HG03439 (cell line): ENCODE data around the gene TDRD12.

Source experiments
- ATAC-seq: cut with Tn5 transposase; IDR thresholded peaks from one replicate; pipeline ENCODE4 v1.9.1; 2021; ENCODE audit warnings: mild to moderate bottlenecking, moderate library complexity; ENCODE audit not compliant: unreplicated experiment

TDRD12 gene

DNA sequence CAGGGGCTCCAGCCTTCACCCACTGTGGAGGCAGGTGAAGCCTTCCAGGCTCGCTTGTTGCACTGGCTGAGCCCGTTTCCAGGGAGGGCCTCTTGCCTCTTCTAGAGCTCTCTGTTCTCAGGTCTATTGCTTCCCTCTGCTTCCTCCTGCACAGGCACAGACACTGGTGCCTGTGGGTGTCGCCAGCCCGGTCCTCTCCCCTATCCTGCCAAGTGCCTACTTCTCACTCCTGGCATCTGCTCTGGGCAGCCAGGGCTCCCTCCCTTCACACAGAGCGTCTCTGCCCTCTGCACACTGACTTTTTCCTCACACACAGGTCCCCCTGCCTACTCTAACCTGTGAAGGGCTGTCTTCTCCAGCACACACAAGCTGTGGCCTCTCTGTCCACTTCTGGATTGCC, 89.7 kb downstream of the TDRD12 start:
- no peak for ATAC-seq

DNA sequence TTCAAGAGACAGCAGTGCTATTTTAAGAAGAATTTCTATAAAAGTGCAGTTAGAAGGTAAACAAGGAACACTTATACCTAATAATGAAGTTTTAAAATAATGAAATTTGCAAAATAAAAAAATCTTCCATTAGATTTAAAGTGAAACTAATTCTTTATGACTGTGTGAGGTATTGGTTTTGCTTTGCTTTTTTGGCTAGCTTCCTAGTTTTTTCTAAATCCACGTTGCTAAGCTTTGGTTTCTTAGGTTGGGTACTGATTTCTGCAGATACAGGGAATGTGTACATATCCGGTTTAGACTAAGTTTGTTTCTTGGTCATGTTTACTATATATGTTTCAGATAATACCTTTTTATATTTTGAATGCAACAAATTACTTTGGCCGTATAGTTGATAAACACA, 90.2 kb downstream of the TDRD12 start:
- ATAC-seq, result no peak

DNA sequence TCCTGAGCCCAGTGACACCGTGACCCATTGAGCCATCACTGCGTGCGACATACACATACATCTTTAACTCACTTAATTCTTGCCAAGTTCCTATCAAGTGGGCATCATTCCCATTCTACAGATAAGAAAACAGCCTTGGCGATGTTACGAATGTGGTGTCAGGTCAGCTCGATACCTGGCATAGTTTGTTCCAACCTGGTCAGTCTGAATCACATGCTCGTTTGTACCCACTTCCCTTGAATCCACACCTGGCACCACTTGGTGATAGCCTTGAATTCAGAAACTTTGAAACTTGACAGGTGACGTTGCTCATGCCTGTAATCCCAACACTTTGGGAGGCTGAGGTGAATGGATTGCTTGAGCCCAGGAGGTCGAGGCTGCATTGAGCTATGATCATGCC, 90.9 kb downstream of the TDRD12 start:
- no peak for ATAC-seq

DNA sequence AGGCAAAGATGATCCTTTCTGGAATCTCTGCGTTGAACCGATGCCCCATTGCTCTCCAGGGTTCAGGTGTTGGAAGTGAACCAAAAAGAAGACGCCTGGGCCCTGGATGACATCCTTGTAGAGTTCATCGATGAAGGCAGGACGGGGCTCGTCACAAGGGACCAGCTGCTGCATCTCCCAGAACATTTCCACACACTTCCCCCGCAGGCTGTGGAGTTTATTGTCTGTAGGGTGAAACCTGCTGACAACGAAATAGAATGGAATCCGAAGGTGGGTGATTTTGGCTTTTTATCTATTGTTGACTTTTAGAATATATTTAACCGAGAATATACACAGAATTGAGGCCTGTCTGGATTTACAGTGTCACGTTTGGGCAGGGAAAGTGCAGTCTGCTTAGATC, 91.6 kb downstream of the TDRD12 start:
- ATAC-seq, result no peak

DNA sequence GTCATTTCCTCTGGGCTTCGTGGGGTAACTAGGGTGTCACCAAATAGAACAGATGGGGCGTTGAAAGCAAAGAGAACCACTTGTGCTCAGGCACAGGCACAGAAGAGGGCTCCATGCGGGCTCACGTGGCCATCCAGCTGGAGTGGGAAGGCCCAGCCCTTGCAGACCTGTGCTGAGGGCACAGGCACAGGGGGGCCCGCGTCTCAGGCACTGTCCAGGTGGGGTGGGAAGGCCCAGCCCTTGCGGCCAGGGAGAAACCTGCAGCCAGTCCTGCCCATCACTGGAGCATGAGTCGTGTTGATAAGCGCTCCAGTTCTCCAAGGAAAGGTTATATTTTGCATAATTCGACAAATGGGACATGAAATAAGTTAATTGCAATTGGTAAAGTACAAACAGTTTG, 92.5 kb downstream of the TDRD12 start:
- ATAC-seq, result no peak

DNA sequence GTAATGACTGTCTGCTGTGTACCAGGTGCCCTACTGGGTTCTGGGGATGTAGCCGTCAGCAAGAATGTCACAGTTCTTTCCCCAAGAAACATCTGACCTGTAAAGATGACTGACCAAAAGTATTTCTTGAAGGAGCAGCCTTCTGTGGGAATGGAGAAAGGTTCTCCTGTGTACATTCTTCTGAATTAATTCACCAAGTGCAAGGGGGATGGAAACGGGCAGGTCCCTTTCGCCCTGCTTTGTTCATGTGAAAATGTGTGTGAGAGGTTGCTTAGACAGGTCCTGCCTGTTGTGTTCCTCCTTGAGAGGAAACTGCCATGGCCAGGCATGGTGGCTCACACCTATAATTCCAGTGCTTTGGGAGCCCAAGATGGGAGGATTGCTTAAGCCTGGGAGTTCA, 93.0 kb downstream of the TDRD12 start:
- no peak for ATAC-seq

DNA sequence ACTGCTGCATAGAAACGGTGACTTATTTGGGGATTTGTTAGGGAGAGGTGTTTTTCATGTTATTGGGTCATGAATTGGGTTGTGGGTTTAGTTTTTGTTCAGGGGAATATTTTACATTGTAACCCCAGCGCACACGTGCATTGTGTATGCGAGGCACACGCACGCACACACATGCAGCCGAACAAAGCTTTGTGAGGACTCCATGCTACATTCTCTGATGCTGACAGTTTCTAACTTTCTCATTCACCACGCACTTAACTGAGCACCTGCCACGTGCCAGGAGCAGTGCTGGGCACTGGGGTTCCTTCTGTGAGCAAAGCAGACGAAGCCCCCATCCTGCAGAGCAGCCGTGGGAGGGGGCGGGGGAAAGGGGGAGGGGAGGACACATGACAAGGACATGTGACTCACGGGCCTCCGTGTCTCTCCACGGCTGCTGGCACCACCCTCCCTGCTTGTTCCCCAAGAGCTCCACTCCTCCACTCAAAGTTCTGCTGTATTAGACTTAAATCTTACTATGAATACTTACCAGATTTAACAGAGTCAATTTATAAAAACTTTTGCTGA, 94.4 kb downstream of the TDRD12 start:
- ATAC-seq, result no peak

DNA sequence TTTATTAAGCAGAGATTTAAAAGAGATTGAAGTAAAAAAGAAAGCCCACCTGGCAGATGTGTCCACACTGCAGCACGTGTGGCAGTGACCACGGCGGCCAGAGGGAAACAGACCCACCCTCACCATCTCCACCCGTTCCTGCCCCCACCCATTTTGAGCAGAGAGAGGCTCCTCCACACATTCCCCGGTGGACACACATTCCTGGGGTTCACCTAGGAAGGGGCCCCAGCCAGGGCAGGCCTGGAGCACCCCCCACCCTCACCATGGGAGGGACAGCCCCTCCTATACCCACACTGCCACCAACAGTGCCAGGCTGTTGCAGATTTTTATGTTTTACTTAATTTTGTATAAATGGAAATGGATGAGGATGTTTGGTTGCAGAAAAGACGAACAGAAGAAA, 95.1 kb downstream of the TDRD12 start:
- ATAC-seq, result no peak

DNA sequence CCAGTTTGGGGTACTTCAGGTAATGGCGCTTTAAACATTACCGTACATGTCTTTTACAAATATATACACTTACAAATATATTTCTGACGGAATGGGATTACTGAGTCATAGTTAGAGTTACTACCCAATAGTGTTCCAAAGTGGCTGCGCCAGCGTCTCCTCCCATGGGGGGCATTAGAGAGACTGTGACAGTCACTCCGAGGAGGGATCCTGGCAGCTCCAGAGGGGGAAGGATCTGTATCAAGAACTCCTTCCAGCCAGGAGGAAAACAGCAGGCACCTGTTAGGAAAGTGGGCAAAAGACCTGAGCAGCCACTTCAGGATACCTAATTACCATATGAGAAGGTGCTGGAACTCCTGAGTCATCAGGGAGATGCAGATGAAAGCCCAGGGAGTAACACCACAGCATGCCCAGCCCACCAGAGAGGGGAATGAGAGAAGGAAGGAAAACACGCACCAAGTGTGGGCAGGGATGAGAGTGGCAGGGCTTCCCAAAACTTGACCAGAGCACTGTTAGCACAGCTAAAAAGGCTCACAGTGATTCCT, 97.1 kb downstream of the TDRD12 start:
- no peak for ATAC-seq

DNA sequence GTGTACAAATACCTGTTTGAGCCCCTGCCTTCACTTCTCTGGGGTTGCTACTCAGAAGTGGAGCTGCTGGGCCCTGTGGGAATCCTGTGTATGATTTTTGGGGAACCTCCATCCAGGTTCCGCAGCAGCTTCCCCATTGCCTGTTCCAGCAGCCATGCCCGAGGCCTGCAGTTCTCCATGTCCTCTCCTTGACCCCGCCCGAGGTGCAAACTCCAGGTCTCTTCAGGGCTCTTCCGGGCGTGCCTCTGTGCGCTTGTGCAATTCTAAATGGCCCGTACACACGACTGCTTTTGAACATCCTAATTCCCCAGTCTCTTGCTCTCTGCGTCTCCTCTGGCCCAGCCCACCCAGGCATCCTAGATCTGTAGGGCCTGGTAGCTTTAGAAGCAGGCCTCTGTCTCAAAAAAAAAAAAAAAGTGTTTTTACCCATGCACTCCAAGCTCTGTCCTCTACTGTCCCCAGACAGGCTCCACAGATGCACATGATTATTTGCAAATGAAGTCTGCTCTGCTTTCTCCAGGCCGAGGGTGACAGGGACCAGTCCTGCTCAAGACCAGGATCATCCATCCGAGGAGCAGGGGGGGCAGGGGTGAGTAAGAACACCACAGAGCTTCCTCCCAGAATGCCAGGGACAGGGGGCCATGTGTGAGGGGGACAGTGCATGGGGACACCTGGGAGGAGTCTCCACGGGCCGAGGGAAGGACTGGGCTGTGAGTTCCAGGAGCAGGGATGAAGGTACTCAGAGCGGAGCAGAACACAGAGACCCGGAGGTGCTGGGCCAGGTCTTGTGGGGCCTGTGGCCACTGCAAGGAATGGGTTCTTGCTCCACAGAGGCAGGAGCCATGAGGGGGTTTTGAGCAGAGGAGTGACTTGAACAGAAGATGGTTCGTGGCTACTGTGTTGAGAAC, 98.3 kb downstream of the TDRD12 start:
- ATAC-seq, result no peak

DNA sequence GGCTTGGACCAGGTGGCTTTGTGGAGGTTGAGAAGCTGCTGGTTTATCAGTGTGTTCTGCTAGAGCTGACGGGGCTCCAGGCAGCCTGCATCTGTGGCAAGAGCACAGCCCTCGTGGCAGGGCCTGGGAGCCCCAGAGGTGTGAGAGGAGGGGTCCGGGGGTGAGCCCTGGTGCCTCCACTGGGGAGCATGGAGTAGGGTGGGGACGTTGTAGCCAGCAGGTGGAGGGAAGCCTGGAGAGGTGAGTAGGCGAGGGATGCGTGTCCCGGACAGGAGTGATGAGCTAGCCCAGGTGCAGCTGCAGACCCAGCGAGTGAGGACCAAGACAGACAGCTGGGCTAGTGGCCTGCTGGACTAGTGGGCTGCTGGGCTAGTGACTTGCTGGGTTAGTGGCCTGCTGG, 99.0 kb downstream of the TDRD12 start:
- ATAC-seq, result no peak

DNA sequence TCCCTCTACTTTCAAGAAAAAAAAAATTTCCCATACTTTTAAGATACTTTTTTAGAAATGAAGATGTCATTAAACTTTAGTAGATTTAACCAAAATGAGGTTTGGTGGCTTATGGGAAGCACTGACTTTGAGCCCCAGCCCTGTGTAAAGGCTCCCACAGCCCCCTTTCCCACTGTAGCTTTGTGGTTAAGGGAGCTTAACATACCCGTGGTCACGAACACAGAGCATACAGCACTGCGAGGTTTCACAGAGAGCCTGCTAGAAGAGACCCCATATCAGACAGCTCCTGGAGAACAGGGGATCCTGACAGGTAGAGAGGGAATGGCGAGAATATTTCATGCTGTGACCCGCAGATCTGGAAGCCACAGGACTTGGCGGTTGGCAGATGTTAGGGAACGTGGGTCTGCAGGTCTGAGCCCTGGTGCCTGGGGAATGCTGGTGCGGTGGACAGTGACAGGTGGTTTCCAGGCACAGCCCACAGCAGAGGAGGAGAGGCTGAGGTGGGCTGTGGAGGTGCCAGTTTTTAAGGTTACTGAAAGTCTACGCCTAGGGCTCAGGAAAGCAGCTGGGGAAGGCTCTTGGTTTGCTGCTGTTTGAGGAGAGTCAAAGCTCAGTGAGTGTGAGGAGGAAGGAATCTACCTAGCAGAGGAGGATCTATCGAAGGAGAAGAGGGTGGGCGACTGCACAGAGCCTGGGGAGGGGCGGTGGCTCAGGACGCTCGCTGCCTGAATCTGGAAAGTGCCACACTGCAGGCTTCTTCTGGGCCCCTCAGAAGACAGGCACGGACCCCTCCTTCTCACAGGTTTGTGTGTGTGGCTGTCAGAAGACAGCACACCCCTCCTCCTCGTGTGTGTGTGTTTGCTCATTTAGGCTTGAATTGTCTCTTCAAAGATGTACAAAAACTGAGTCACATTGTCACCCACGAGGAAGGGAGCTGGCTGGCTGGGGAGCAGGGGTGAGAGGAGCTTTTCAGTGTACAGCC, 100.1 kb downstream of the TDRD12 start:
- no peak for ATAC-seq

DNA sequence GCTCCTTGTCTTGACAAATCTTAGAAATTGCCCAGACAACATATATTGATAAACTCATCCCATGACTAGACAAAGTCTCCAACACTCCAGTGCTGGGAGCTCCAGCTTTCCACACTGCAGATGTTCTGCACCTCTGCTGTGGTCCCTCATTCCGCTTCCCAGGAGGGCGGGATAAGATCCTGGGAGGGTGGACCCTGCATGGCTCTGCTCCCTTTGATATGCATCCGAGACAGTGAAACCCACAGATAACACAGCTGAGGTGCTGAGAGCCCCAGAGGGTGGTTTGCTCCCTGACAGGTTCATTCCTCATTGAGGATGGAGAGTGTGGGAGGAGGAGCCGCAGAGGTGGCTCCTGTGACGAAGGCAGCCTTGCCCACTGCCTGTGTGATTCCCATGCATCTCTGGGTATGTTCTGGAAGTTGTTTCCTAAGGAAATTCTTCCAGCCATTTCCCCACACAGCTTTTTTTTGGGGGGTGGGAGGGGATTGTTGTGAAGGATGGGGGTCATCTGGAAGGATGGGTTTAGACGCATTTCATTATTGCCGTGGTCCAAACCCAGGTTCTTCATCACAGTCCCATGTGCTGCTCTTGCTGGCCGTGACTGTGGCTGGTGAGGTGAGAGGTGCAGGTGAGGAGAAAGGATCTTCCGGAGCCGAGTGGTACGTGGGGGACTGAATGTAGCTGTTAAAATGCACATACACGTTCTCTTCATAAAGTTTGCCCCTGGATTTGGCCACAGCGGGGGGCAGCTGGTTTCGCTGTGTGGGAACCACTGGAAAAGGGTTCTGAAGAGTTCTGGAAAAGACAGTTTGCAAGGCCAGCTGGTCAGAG, 103.6 kb downstream of the TDRD12 start:
- ATAC-seq, result no peak

DNA sequence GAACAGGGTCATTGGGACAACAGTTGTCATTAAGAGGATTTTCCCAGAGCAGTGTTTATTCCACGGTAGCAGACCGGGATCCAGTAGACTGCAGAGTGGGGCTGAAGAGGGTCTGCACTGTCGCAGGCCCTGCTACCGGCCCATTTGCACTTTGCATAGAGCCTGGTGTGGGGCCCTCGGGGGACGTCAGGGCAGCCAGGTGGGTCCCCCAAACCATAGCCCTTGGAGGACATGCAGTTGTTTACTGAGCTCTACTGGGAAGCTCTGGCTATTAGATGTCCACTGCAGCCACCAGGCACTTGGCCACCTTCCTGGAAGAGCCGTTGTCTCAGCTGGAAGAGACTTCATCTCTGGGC, 104.2 kb downstream of the TDRD12 start:
- ATAC-seq, result no peak

DNA sequence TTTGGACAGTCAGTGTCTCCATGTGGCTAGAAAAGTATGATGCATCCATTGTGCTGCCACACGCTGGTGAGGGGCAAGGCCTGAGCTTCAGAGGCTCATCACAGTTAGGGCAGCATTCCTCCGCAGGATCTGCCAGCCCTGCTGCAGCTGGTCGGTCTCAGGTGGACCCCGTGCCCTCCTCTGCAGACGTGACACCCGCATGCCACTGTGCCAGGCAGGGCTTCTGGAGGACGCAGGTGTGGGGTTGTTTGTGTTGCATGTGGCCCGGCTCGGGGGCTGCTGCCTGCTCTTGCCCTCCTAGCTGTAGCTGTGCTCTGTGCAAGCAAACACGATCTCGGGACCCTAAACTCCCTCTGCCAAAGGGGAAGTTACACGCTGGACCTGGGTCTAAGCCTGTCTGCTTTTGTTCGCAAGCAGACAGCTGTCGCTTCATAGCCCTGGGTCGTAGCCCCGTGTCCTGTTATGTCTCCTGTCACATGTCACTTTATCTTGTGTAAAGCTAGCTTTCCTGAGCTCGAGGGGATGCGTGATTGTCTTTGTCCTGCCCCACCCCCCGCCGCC, 104.7 kb downstream of the TDRD12 start:
- ATAC-seq, result no peak

DNA sequence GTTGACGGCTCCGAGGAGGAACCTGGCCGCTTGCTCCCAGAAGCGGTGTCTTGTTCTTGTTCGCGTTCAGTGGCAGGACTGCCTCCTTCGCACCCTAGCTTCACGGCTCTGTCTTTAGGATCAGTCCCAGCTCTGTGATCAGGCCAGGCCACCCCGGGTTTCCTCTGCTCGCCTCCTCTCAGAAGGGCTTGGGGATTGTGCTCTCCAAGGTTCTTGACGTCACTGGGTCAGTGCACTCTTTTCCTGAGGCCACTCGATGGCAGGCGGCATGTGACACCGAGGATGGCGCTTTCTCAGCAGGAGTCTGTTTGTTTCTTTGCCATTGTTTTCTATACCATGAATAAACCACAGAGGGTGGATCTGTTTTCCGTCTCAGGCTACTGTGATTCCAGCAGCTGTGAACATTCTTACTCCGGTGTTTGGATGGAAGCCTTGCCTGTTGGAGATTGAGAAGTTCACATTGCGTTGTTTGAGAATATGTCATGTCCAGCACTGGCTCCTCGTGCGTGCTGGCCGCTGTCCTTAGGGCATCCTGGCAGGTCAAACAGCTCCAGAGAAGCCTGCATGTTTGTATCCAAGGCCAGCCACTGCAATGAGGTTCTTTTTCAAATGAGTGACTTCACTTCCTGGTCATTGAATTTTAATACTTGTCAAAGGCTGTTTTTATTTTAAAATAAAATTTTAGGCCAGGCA, 105.5 kb downstream of the TDRD12 start:
- no peak for ATAC-seq

DNA sequence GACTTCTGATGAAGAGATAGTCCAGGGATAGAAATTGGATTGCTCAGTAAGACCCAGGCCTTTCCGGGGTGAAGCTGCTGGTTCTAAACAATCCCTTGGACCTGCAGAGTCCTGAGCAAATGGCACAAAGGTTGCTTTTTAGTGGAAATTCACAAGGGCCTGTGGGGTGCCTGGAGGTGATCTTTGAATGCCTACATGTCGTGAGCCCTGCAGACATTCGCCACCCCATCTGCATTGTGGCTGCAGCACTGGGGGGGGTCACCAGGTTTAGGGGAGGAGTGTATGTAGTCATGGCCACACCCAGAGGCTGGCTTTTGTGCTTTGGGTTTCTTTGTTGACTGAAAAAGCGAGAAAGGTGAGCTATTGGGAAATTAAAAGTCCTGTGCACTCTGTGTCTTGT, 108.6 kb downstream of the TDRD12 start:
- ATAC-seq, result no peak

DNA sequence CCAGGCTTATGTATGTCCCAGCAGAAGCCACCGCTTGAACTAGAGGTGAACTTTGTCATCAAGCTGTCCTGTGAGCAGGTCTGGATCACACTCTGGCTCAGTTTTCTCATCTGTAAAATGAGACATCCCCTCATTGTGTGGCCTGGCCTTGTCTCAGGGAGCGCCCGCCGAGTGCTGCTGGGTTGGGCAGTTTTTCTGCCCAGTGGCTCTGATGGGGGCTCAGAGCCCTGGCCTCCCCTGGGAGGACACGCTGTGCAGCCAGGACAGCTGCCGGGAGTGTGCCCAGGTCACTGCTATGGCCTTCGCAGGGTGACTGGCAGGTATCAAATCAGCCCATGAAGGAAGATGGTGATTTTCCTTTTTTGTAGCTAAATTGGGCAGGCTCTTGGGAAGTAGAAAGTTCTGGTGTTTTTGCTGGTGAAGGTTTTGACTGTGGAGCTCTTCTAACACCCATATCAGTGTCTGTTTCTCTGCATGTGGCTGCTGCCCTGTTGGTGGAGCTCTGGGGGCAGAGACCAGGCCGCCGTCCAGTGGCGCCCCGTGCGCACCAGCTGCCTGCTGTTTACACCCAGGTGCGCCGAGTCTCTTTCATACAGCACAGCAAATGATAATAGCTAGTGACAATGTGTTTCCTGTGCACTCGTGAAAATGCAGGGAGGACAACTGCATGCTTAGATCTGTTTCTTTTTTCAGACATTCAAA, 109.2 kb downstream of the TDRD12 start:
- ATAC-seq, result no peak

DNA sequence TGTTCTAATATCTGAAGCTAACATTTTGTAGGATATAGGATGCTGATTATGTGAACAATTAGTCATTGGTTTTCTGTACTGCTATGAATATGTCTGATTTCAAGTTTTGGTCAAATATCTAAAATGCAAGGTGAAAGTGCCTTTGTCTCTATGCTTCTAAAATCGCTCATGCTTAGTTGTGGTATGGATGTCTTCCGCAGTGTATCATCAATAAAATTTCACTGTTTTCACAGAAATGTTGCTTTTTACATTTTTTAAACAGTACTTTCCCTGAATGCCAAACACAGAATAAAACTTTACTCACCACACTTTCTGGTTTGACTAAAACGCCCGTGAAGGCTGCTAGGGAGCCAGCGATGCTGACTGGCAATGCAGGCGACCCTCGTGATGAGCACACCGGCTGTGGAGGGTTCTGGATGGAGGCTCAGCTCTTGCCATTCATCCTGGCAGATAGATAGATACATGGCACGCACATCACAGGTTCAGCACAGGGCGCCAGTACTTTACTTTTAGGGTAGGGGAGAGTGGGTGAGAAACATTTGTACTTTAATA, 109.9 kb downstream of the TDRD12 start:
- ATAC-seq, result no peak
